Right renal pelvis (tissue), 4 donors: ENCODE results near the gene SIPA1. TPM values are rescaled to one million over a fixed set of nuclear protein-coding genes. Genes with fewer than 3 reads are reported as not detected.

Experiments
- DNase-seq, 4 donors: peaks; one replicate each; pipeline ENCODE4 v3.0.0-alpha.2; 2013; ENCODE audit warnings: low read depth in 4 of 4, low spot score in 3 of 4, missing footprints in 1 of 4
- polyA plus RNA-seq, 4 donors: library from polyadenylated mRNA; unstranded; fragments of 120-200 nt; gene quantifications; one replicate each; pipeline ENCODE4 v1.2.1, GENCODE V29; 2013; ENCODE audit not compliant: insufficient read length in 4 of 4

SIPA1 gene
- polyA plus RNA-seq, 4 donors = 26.9 to 40.3 (median 30.2) TPM

DNA sequence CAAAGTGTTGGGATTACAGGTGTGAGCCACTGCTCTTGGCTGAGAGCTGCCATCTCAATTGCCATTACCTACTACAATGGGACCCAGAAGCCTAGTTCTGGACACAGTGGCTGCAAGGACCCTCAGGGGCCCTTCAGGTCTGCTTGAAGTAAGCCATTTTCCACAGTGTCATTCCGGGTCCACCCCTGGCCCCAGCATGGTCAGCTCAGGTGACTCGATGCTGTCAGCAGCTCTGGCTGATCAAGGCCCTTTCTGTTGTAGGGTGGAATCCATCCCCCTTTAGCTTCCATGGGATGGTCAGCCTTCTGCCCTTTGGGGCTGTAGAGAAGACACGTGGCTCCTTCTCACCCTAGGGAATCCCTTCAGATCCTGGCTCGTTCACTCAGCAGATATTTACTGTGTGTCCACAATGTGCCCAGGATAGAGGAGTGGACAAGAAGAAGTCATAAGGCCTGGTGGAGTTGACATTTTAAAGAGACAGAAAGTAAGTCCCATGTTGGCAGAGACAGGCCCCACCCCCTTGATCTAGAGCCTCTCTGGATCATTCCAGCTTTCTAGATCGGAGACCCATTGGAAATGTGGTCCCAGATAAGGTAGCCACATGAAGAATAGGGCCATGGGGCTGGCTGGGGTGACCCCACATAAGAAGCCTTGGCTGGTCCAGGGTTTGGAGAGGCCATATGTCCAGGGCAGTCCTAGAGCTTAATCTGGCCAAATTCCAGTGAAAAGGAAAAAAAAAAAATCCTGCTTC is 59.1 kb downstream of the SIPA1 start:
- no peak for DNase-seq

DNA sequence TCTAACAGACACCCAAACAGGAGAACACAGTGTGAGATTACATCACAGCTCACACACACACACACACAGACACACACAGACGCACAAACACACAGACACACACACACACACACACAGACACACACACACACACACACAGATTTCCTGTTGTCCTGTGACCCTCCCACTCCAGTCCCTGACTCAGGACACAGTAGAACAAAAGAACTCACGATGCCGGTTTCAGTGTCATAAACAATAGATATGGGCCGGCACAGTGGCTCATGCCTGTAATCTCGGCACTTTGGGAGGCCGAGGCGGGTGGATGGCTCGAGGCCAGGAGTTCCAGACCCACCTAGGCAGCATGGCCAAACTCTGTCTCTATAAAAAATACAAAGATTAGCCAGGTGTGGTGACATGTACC is 60.3 kb downstream of the SIPA1 start:
- DNase-seq = no peak

DNA sequence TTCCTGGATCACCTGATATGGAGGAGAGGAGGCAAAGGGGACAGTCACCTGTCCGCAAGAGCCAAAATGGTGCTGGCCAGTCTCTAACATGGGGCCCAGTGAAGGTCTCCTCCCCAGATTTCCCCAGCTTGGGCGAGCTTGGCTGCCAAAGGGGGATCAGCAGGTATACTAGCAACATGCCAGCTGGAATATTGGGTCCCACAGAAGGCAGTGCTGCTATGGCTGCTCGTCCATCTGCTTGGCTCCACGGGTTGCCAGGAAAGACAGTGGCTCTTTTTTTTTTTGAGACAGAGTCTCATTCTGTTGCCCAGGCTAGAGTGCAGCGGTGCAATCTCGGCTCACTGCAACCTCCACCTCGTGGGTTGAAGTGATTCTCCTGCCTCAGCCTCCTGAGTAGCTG is 61.4 kb downstream of the SIPA1 start:
- DNase-seq = no peak

DNA sequence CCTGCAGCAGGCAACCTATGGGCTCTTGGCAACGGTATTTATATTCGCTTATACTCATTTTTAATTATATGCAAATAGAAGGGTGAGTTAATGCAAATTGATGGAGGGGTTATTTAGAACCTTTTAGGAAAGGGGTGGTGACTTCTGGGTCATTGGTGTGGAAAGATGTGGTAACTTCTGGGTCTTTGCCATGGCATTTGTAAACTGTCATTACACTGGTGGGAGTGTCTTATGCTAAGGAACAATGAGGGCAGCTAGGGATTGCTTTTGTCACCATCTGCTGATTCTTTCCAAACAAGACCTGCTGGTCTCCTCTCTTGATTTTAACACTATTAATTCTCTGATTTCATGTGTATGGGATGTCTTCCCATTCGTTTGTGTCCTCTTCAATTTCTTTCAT is 62.5 kb downstream of the SIPA1 start:
- DNase-seq = no peak

Other genes with a start within 250 kb of the SIPA1 start
- gene NEAT1, start 215.3 kb upstream of the SIPA1 start, polyA plus RNA-seq = 100 to 1,000 TPM; 141 to 286 (median 189) TPM
- 100 to 1,000 TPM; 386 to 707 (median 624) TPM for gene MALAT1, start 139.1 kb upstream of the SIPA1 start, polyA plus RNA-seq
- 10 to 100 TPM; 59.9 to 79.9 (median 65.2) TPM for gene SCYL1, start 113.0 kb upstream of the SIPA1 start, polyA plus RNA-seq
- gene LTBP3, start 79.7 kb upstream of the SIPA1 start, polyA plus RNA-seq = 100 to 1,000 TPM in 3 of 4 donors, 10 to 100 TPM in 1; 96.6 to 137 (median 122) TPM
- 10 to 100 TPM; 53.3 to 69.1 (median 55.6) TPM for gene ZNRD2, start 67.6 kb upstream of the SIPA1 start, polyA plus RNA-seq
- 10 to 100 TPM; 20.6 to 31.9 (median 25.2) TPM for gene FAM89B, start 65.6 kb upstream of the SIPA1 start, polyA plus RNA-seq
- 10 to 100 TPM; 11.5 to 14.2 (median 12.8) TPM for gene EHBP1L1, start 62.0 kb upstream of the SIPA1 start, polyA plus RNA-seq
- gene KCNK7, start 42.3 kb upstream of the SIPA1 start, polyA plus RNA-seq = under 1 TPM in 3 of 4 donors, not detected in 1; 0.12 to 0.61 (median 0.26) TPM
- 10 to 100 TPM; 38.0 to 51.8 (median 41.0) TPM for gene MAP3K11, start 23.9 kb upstream of the SIPA1 start, polyA plus RNA-seq
- 10 to 100 TPM; 24.5 to 38.7 (median 26.3) TPM for gene PCNX3, start 22.3 kb upstream of the SIPA1 start, polyA plus RNA-seq
- gene RELA, start 24.8 kb downstream of the SIPA1 start, polyA plus RNA-seq = 10 to 100 TPM; 50.3 to 59.1 (median 54.5) TPM
- gene KAT5, start 74.2 kb downstream of the SIPA1 start, polyA plus RNA-seq = 10 to 100 TPM; 68.9 to 74.1 (median 71.6) TPM
- 10 to 100 TPM; 34.0 to 52.9 (median 40.1) TPM for gene RNASEH2C, start 82.7 kb downstream of the SIPA1 start, polyA plus RNA-seq
- gene AP5B1, start 142.9 kb downstream of the SIPA1 start, polyA plus RNA-seq = 1 to 10 TPM; 6.0 to 9.5 (median 6.4) TPM
- gene OVOL1, start 149.0 kb downstream of the SIPA1 start, polyA plus RNA-seq = 10 to 100 TPM; 11.1 to 13.7 (median 12.2) TPM
- 1 to 10 TPM; 1.4 to 3.5 (median 2.6) TPM for gene SNX32, start 195.9 kb downstream of the SIPA1 start, polyA plus RNA-seq
- 100 to 1,000 TPM; 733 to 795 (median 777) TPM for gene CFL1, start 220.1 kb downstream of the SIPA1 start, polyA plus RNA-seq
- 10 to 100 TPM; 46.6 to 56.8 (median 49.3) TPM for gene MUS81, start 222.3 kb downstream of the SIPA1 start, polyA plus RNA-seq
- 100 to 1,000 TPM in 2 of 4 donors, 10 to 100 TPM in 2; 94.9 to 134 (median 107) TPM for gene EFEMP2, start 234.7 kb downstream of the SIPA1 start, polyA plus RNA-seq
- gene CTSW, start 241.7 kb downstream of the SIPA1 start, polyA plus RNA-seq = 1 to 10 TPM in 2 of 4 donors, under 1 TPM in 2; 0.65 to 1.8 (median 0.92) TPM